Tibial nerve (tissue), 3 donors: Measurements from ENCODE around the gene THAP2.

Experiments
- CTCF ChIP-seq, 5 experiments: fragments of 200-600 bp in 3 of 5; fragments of 450-650 bp in 2 of 5; sonication (generic) in 3 of 5; IDR thresholded peaks; one replicate each; pipeline ENCODE4 v1.5.1; 2016 to 2019; ENCODE audit warnings: antibody characterized with exemption in 5 of 5, mild to moderate bottlenecking in 3 of 5, moderate library complexity in 2 of 5
- POLR2A ChIP-seq, 2 donors: fragments of 450-650 bp; IDR thresholded peaks; one replicate each; pipeline ENCODE4 v1.6.1; 2017; ENCODE audit warnings: antibody characterized with exemption in 2 of 2, mild to moderate bottlenecking in 2 of 2, moderate library complexity in 2 of 2

GRCh38 chr12:71626768-71627167, 37.3 kb upstream of the THAP2 start:
- TF ChIP-seq CTCF (IDR thresholded peaks at IDR 0.05): no peak
- no peak for TF ChIP-seq POLR2A (IDR thresholded peaks at IDR 0.05)
